ENCODE measurements around the gene DDC. TPM values are rescaled to one million over a fixed set of nuclear protein-coding genes. Genes with fewer than 3 reads are reported as not detected.

DDC gene
- total RNA-seq, 1 experiment from 2014 or later, result 87.0 TPM

- no peak for TF ChIP-seq CTCF (IDR thresholded peaks at IDR 0.05; ENCODE audit: insufficient read depth in 1 of 2, low read depth in 1 of 2, low read length in 1 of 2, severe bottlenecking in 1 of 2, unreplicated experiment in 1 of 2)
- no peak for DNase-seq
- H3K27me3 ChIP-seq (replicated peaks; ENCODE audit: control insufficient read depth, insufficient read depth, low read length), result no peaks in the 10 kb centered on the region
- no TSS peak for BruUV-seq (replicated peaks)
- Mint-ChIP-seq H3K27me3 (ENCODE audit: insufficient read depth, unreplicated experiment) (no peaks in the 10 kb centered on the region), H3K9me3 (ENCODE audit: unreplicated experiment) (peaks cover 10% of the 10 kb centered on the region), H3K4me3 (ENCODE audit: unreplicated experiment) (no peak overlapping the region), H3K27ac (ENCODE audit: unreplicated experiment) (peak overlapping the region; percentile 94), H3K36me3 (ENCODE audit: insufficient read depth, unreplicated experiment) (peaks cover 13% of the 10 kb centered on the region), H3K4me1 (ENCODE audit: low read depth, unreplicated experiment) (peaks cover 23% of the 10 kb centered on the region)
- ChIA-PET POLR2A (no interaction called here), CTCF (no interaction called here)
- H3K9me3 ChIP-seq, result peaks cover 3% of the 10 kb centered on the region; the same call in 1 of the 2 replicates
- peaks cover 10% of the 10 kb centered on the region for H3K4me1 ChIP-seq
- H3K36me3 ChIP-seq (ENCODE audit: control insufficient read depth, insufficient read depth, low read length), result no peaks in the 10 kb centered on the region
- no peak overlapping the region for H3K4me3 ChIP-seq (ENCODE audit: low read depth, low read length)
- intact Hi-C loops (cut with micrococcal nuclease; ENCODE audit: unreplicated experiment), result loop anchor here (10.0 kb wide), 1 partner anchor 1037 kb away; no protein-coding TSS in a partner anchor
Measured at GRCh38 chr7:50567715-50568261, 2.6 kb upstream of the DDC start.

GRCh38 chr7:50565977-50566376, 772 bp upstream of the DDC start:
- no peak for TF ChIP-seq CTCF (IDR thresholded peaks at IDR 0.05; ENCODE audit: insufficient read depth in 1 of 2, low read depth in 1 of 2, low read length in 1 of 2, severe bottlenecking in 1 of 2, unreplicated experiment in 1 of 2)
- Mint-ChIP-seq H3K4me3 (ENCODE audit: unreplicated experiment) (peak overlapping the region; percentile 92), H3K4me1 (ENCODE audit: low read depth, unreplicated experiment) (peaks cover 30% of the 10 kb centered on the region), H3K27me3 (ENCODE audit: insufficient read depth, unreplicated experiment) (no peaks in the 10 kb centered on the region), H3K27ac (ENCODE audit: unreplicated experiment) (peak overlapping the region; percentile 94), H3K36me3 (ENCODE audit: insufficient read depth, unreplicated experiment) (peaks cover 13% of the 10 kb centered on the region), H3K9me3 (ENCODE audit: unreplicated experiment) (peaks cover 10% of the 10 kb centered on the region)
- peaks cover 12% of the 10 kb centered on the region for H3K4me1 ChIP-seq
- H3K9me3 ChIP-seq, result 0 out of 2 replicates have a peak, but pooled peaks cover 3% of the 10 kb centered on the region
- peak overlapping the region; percentile 58 for H3K4me3 ChIP-seq (ENCODE audit: low read depth, low read length)
- ChIA-PET CTCF (interaction anchor here (0.6 to 1.4 kb wide), 5 partner anchors 10 to 66 kb away, joined by 3 to 4 read pairs (median 3); no protein-coding TSS in a partner anchor), POLR2A (interaction anchor here (0.6 to 2.0 kb wide), 7 partner anchors 9 to 116 kb away, joined by 3 to 9 read pairs (median 4); partner anchors contain the start of gene FIGNL1)
- H3K27me3 ChIP-seq (replicated peaks; ENCODE audit: control insufficient read depth, insufficient read depth, low read length), result no peaks in the 10 kb centered on the region
- DNase-seq, result peak in 1 of 2 experiments; percentile 49
- no TSS peak for BruUV-seq (replicated peaks)
- H3K36me3 ChIP-seq (ENCODE audit: control insufficient read depth, insufficient read depth, low read length), result no peaks in the 10 kb centered on the region
- intact Hi-C loops (cut with micrococcal nuclease; ENCODE audit: unreplicated experiment), result loop anchor here (1.0 to 10.0 kb wide), 4 partner anchors 15 to 1039 kb away; no protein-coding TSS in a partner anchor

- H3K4me1 ChIP-seq, result peaks cover 15% of the 10 kb centered on the region
- intact Hi-C loops (cut with micrococcal nuclease; ENCODE audit: unreplicated experiment), result loop anchor here (1.0 to 10.0 kb wide), 4 partner anchors 15 to 1039 kb away; no protein-coding TSS in a partner anchor
- CTCF ChIA-PET, result interaction anchor here (0.6 to 1.4 kb wide), 6 partner anchors 10 to 97 kb away, joined by 3 to 4 read pairs (median 3); no protein-coding TSS in a partner anchor
- TF ChIP-seq CTCF (IDR thresholded peaks at IDR 0.05; ENCODE audit: insufficient read depth in 1 of 2, low read depth in 1 of 2, low read length in 1 of 2, severe bottlenecking in 1 of 2, unreplicated experiment in 1 of 2), result no peak
- H3K4me1 Mint-ChIP-seq (ENCODE audit: low read depth, unreplicated experiment), result peaks cover 30% of the 10 kb centered on the region
- no TSS peak for BruUV-seq (replicated peaks)
- peak overlapping the region; percentile 58 for H3K4me3 ChIP-seq (ENCODE audit: low read depth, low read length)
- no peaks in the 10 kb centered on the region for H3K27me3 Mint-ChIP-seq (ENCODE audit: insufficient read depth, unreplicated experiment)
- DNase-seq, result no peak
- H3K27ac Mint-ChIP-seq (ENCODE audit: unreplicated experiment), result peak overlapping the region; percentile 94
- H3K4me3 Mint-ChIP-seq (ENCODE audit: unreplicated experiment), result peak overlapping the region; percentile 92
- POLR2A ChIA-PET, result interaction anchor here (0.6 to 2.0 kb wide), 8 partner anchors 9 to 116 kb away, joined by 3 to 9 read pairs (median 4); partner anchors contain the start of gene FIGNL1
- peaks cover 5% of the 10 kb centered on the region for H3K9me3 Mint-ChIP-seq (ENCODE audit: unreplicated experiment)
- 0 out of 2 replicates have a peak, but pooled peaks cover 3% of the 10 kb centered on the region for H3K9me3 ChIP-seq
- no peaks in the 10 kb centered on the region for H3K36me3 ChIP-seq (ENCODE audit: control insufficient read depth, insufficient read depth, low read length)
- H3K27me3 ChIP-seq (replicated peaks; ENCODE audit: control insufficient read depth, insufficient read depth, low read length), result no peaks in the 10 kb centered on the region
- peaks cover 16% of the 10 kb centered on the region for H3K36me3 Mint-ChIP-seq (ENCODE audit: insufficient read depth, unreplicated experiment)
Measured at GRCh38 chr7:50565559-50565916, 333 bp upstream of the DDC start.

Measured in Caco-2 (cell line).